H9 (cell line): ENCODE data around the gene ACTRT3. TPM values are rescaled to one million over a fixed set of nuclear protein-coding genes. Genes with fewer than 3 reads are reported as not detected.

ENCODE experiments used
- total RNA-seq: library from RNA; stranded (reverse); gene quantifications from 2 replicates; pipeline ENCODE4 v1.2.1, GENCODE V29; 2021

Gene ACTRT3
- total RNA-seq, 1 experiment from 2014 or later = 5.9 TPM

Other genes starting within 250 kb of the ACTRT3 start
- gene MECOM, start 105.8 kb downstream of the ACTRT3 start, total RNA-seq = 0.15 and 0.35 TPM in 2 replicates
- 12.9 and 14.1 TPM in 2 replicates for gene TERC, start 4.5 kb downstream of the ACTRT3 start, total RNA-seq
- gene MYNN, start 3.8 kb upstream of the ACTRT3 start, total RNA-seq = 15.9 and 16.3 TPM in 2 replicates
- gene LRRIQ4, start 43.3 kb upstream of the ACTRT3 start, total RNA-seq = 0.26 TPM in 1 of 2 replicates, not detected in the other
- 4.6 and 5.1 TPM in 2 replicates for gene LRRC34, start 43.3 kb upstream of the ACTRT3 start, total RNA-seq
- not detected in 2 replicates for gene LRRC31, start 100.4 kb upstream of the ACTRT3 start, total RNA-seq
- not detected in 2 replicates for gene SAMD7, start 142.0 kb upstream of the ACTRT3 start, total RNA-seq
- gene SEC62, start 197.2 kb upstream of the ACTRT3 start, total RNA-seq = 90.3 and 98.7 TPM in 2 replicates